HTR-8/SVneo (cell line): Measurements from ENCODE around the gene GSG1L.

Experiments
- DNase-seq: peaks from one replicate; pipeline ENCODE4 v3.0.0; 2011; ENCODE audit warnings: low spot score, mixed read lengths; ENCODE audit not compliant: insufficient read length
- FAIRE-seq: peaks from 2 replicates; lab custom pipeline; 2011; peaks lifted over from hg19 to GRCh38; lab: Jason Lieb, UNC

Gene GSG1L

GRCh38 chr16:28092721-28093384 lies 29.3 kb upstream of the GSG1L start:
- FAIRE-seq (no peak), DNase-seq (no peak)

- DNase-seq = no peak
- no peak for FAIRE-seq
Observed at GRCh38 chr16:28091656-28092055, 28.1 kb upstream of the GSG1L start.

GRCh38 chr16:28090646-28091377 lies 27.3 kb upstream of the GSG1L start:
- FAIRE-seq = no peak
- no peak for DNase-seq

- DNase-seq = no peak
- no peak for FAIRE-seq
Observed at GRCh38 chr16:28089992-28090365, 26.5 kb upstream of the GSG1L start.

GRCh38 chr16:28089205-28089991 lies 25.9 kb upstream of the GSG1L start:
- FAIRE-seq (peak; percentile 98), DNase-seq (no peak)

GRCh38 chr16:28087675-28088300 lies 24.3 kb upstream of the GSG1L start:
- DNase-seq (no peak), FAIRE-seq (no peak)

GRCh38 chr16:28087140-28087660 lies 23.7 kb upstream of the GSG1L start:
- FAIRE-seq (no peak), DNase-seq (no peak)

- no peak for DNase-seq
- no peak for FAIRE-seq
Observed at GRCh38 chr16:28086186-28087139, 22.9 kb upstream of the GSG1L start.

GRCh38 chr16:28085389-28086171 lies 22.1 kb upstream of the GSG1L start:
- DNase-seq (no peak), FAIRE-seq (no peak)

GRCh38 chr16:28084209-28084608 lies 20.7 kb upstream of the GSG1L start:
- FAIRE-seq (no peak), DNase-seq (no peak)

GRCh38 chr16:28082624-28083023 lies 19.1 kb upstream of the GSG1L start:
- FAIRE-seq (no peak), DNase-seq (no peak)

- DNase-seq (no peak), FAIRE-seq (no peak)
Observed at GRCh38 chr16:28081391-28081968, 18.0 kb upstream of the GSG1L start.

- FAIRE-seq (no peak), DNase-seq (no peak)
Observed at GRCh38 chr16:28078261-28078660, 14.7 kb upstream of the GSG1L start.

- DNase-seq (no peak), FAIRE-seq (no peak)
Observed at GRCh38 chr16:28073836-28074235, 10.3 kb upstream of the GSG1L start.

- DNase-seq (no peak), FAIRE-seq (no peak)
Observed at GRCh38 chr16:28072087-28072486, 8.6 kb upstream of the GSG1L start.

- DNase-seq (no peak), FAIRE-seq (no peak)
Observed at GRCh38 chr16:28069971-28070794, 6.7 kb upstream of the GSG1L start.

- DNase-seq = no peak
- no peak for FAIRE-seq
Observed at GRCh38 chr16:28068976-28069375, 5.5 kb upstream of the GSG1L start.
